DMS 273 (cell line): ENCODE data around the gene SMAD6.

Experiments
- DNase-seq: peaks from one replicate; lab custom pipeline; 2025; ENCODE audit not compliant: unreplicated experiment; lab: John Stamatoyannopoulos, UW

Gene SMAD6

DNA sequence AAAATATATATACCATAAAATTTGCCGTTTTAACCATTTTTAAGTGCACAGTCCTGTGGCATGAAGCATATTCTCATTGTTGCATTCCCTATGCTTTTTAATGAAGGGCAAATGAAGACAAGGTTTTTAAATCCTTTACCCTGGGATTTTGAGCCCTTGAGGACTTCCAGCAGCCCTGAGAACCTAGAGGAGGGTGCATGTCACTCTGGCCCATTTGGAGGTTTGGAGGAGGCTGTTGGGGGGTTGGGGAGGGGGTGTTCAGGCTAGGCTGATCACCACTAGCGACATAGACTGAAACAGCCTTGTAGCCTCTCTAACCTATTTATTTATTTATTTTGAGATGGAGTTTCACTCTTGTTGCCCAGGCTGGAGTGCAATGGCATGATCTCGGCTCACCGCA is 86.0 kb downstream of the SMAD6 start:
- DNase-seq: no peak

DNA sequence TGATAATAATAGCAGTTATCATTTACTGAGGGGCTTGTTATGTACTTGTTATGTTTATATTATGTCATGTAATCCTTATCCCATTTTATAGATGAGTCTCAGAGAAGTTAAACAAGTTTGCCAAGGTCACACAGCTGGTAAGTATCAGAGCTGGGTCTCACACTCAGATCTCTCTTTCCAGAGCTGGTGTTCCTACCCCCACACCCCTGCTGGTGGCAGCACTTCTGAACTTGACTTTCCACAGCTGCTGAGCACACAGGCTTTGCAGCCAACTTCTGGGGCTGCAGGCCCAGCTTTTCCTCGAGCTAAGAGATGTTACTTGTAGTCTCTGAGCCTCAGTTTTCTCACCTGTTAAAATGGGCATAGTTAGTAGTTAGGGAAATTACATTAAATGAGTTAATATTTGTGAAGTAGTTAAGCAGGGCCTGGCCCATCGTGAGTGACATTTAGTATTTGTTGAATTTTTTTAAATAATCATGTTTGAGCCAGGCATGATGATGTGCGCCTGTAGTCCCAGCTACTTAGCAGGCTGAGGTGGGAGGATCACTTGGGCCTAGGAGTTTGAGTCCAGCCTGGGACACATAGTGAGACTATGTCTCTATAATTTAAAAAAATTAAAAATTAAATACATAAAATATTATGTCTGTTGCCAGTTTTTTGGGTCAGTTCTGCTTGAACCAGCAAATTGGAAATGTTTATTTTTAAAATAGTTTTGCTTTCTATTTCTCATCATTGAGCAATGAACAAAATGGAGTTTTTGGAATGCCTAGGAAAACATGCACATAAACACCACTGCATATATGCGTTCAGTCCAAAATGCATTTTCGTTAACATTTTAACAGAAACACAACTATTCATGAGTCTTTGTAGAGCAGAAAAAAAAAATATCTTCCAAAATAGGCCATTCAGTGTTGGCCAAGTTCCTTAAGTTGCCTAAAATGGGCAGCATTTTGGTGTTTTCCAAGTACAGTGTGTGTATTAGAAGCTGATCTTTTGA is 87.3 kb downstream of the SMAD6 start:
- peak; percentile 49 for DNase-seq

DNA sequence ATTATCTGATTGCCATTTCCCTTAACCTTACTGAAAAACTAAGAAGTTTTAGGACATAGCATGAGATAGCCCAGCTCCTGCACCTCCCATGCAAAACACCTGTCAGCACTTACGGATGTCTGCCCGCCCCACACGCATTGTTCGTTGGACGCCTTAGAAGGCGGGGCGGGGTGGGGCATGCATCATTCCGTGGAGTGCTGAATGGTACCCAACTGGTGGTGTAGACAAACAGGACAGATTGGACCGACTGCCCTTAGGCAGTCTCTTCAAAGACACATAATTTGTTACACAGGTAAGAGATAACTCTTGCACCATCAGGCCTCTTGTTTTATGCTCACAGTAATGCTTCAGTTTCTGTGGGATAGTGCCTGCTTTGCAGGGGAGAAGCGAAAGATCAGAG is 93.8 kb downstream of the SMAD6 start:
- DNase-seq: no peak

DNA sequence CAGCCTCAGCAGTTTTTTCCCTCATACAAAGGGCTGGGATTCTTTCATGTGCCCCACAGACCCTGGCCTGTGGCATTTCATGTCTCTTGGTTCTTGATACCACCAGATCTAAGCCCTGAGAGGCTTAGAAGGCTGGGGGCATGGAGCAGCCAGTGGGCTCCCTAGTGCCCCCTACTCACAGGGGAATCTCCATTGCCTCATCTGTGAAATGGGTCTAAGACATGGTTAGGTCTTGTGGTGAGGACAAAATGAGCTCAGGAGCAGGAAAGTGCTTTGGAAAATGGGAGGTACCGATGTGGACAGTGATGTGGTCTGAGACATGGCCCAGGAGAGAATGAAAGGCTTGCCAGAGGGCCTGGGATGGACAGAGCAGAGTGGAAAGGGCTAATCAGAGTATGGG is 94.3 kb downstream of the SMAD6 start:
- no peak for DNase-seq

DNA sequence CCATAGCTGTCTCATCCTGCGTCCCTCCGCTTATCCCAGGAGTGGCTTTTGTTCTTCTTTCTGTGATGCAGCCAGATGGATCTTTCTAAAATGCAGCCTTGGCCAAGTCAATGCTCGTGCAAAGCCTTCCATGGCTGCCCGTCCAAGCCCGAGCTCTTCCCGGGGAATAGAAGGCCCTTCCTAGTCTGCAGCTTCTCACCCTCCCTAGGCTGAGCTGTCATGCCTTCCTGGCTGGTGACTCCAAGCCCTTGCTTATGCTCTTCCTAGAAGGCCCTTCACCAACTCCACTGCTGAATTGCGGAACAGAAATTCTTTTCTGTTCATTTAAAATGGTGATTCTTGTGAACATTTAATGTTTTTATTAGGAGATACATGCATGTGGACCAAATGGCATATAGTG is 95.9 kb downstream of the SMAD6 start:
- no peak for DNase-seq

DNA sequence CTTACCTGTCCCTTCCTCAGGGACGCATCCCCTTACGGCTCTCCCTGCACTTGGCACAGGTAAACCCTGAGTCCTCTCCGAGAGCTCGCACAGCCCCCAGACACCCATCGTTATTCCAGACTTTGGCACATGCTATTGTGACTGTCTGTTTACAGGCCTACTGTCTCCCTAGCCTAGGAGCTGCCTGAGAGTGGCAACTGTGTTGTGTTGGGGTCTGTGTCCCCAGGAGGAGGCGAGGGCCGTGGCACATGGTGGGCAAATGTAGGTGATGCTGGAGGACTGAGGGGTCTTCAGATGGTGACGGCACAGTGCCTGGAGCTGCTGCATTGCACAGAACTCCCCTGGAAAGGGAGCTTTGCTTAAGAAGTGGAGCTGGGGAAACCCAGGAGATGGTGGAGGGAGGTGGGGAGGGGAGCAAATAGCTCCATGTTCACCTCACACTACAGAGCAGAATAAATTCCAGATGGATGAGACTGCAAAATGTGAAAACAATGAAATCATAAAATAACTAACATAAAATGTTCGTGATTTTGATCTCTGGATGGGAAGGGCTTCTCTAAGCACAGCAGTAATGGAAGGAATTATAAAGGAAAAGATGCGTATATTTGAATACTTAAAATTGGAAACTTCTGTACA is 96.5 kb downstream of the SMAD6 start:
- no peak for DNase-seq

DNA sequence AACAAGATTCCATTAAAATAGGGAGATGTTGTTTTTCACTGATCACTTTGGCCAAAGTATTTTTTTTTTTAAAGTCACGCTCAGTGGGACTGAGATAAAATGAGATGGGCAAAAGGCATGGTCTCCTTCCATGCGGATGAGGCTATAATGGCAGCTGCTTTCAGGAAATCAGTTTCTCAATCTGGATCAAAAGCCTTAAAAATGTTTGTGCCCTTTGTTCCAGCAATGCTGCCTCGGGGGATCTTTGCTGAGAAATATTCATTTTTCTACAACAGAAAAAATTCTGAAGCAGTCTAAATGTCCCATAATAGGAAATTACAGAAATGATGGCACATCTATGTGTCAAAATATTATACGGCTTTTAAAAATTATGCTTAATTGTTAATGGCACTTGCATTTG is 97.2 kb downstream of the SMAD6 start:
- no peak for DNase-seq

DNA sequence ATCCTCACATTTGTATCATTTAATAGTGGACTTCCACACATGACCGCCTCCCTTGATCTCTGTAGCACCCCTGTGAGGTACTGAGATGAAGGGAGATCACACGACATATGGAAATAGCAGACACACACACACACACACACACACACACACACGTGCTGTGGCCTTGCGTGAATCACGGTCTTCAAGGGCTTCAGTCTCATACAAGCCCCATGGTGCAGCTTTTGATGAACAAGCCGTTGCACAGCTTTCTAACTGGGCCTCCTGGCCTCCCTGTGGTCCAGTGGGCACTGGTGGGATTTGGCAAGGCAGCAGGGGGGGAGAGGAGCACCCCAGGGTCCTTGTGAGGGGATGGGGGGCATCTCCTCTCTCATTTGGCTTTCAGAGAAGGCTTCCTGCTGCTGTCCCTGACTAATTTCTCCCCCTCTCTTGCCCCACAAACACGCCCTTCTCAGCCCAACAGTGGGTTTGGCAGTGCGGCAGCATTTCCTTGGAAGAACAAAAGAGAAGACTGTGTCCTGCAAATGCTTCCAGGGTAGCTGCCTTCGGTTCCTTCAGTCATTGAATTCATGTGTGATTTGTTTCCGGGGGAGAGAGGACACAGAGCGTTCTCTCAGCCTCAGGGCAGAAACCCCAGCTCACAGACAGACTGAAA is 98.7 kb downstream of the SMAD6 start:
- no peak for DNase-seq

DNA sequence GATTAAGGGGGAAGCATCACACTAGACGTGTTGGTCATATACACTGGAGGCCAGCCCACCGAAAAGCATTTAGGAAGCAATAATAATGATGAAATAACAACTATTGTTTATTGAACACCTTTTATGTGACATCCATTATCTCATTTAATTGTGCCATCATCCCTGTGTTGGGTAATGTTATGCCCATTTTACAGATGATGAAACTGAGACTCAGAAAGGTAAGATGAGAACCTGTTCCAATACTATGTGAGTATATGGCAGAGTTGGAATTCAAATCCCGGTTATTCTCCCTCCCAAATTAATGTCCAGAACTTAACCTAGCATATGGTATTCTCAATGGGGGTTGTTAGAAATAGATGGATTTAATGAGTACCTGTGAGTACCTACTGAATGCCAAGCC is 99.2 kb downstream of the SMAD6 start:
- no peak for DNase-seq

DNA sequence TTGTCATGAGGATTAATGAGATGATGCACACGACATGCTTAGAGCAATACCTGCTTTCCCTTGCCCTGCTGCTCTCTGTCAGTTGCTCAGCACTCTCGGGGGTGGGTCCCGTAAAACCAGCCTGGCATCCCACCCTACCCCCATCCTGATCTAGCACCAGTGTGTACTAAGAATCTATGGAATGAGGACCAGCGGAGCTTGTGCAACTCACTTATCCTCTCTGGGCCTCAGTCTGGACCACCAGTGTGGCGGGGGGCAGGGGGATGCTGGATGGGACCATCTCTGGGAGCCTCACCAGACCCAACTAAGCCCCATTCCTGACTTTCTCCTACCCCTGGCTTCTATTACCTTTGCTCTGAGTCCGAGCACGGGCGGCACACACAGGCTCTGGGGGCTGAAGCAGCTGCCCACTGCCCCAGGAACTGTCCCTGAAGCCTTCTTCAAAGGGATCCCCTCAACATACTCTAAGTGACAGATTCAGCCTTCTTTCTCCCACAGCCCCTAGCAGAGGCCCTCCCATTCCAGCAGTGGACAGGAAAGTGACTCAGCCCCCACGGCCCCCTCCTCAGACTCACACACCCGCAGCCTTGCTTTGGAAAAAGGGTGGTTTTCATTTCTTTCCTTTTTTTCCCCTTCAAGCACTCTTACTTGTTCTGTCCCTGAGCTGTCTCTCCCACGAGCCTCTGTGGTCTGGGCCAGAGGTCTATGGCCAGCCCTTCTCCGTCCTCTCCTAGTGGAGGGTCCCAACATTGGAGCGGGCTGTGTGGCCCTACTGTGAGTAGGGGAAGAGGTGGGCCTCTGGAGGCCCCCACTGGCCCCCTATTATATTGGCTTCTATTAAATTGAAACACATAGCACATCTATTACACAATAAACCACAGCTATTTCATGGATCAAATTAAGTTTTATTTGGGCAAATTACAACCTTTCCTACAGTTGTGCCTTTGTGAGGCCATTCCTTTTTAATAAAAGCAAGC is 100.3 kb downstream of the SMAD6 start:
- no peak for DNase-seq

DNA sequence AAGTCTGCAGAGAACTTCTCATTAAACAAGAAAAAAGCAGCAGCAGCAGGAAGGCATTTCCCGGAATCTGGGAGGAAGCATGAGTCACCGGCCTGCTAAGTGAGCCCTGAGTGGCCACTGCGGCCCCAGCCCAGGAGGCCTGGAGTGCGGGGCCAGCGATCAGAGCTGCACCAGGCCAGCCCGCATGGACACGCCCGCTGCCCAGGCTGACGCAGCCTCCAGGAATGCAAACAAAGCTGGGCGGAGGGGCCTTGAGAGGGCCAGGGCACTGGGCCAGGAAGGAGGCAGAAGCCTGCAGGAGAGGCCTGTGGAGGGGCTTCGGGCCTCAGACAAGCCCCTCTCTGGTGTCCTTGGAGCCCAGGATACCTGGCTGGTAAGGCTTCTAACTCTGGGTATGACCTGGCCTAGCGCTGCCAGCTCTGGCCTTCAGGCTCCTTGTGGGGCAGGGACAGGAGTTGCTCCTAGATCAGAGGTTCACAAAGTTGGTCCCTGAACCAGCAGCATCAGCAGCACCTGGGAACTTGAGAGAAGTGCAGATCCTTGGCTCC is 101.2 kb downstream of the SMAD6 start:
- DNase-seq: peak; percentile 49

DNA sequence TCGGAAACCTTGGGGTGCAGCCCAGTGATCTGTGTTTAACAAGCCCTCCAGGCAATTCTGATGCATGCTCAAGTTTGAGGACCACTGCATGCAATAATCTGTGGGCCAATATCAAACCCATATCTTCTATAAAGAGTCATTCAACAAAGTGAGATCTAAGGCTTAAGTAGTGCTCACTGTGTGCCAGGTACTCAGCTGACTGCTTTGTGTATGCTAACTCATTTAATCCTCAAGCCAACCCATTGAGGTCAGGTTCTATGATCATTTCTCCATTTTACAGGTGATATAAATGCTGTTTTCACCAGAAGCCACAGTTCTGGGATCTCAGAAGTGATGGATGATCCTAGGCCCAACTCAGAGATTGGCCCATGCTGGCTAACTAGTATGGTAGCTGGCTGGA is 101.7 kb downstream of the SMAD6 start:
- DNase-seq: no peak

DNA sequence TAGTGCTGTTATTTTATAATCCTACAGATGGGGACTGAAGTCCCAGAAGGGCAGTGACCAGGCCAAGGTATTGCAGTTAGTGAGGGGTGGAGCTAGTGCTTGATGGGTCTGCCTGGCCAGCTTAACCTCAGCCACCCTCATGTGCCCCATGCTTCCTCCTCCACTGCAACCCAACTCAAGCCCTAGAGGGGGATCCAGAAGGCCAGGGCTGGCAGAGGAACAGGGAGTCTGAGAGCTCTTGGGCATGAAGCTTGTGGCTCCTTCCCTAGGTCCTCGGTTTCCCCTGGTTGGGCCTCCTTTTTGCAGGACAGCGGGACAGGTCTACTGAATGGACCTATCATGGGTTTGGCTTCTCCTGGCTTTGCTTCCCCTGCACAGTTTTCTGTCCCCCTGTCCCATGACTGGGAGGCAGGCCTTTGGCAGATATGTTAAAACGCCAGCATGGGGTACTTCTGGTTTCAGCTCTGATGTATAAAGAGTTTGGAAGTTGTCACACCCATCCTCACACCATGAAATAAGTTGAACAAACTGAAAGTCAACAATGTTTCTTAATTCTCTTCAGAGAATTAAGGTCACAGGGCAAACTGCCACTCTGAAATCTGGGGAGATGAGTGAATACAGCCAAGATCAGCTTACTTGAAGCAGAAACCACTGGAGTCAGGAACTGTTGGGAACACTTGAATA is 103.3 kb downstream of the SMAD6 start:
- no peak for DNase-seq

DNA sequence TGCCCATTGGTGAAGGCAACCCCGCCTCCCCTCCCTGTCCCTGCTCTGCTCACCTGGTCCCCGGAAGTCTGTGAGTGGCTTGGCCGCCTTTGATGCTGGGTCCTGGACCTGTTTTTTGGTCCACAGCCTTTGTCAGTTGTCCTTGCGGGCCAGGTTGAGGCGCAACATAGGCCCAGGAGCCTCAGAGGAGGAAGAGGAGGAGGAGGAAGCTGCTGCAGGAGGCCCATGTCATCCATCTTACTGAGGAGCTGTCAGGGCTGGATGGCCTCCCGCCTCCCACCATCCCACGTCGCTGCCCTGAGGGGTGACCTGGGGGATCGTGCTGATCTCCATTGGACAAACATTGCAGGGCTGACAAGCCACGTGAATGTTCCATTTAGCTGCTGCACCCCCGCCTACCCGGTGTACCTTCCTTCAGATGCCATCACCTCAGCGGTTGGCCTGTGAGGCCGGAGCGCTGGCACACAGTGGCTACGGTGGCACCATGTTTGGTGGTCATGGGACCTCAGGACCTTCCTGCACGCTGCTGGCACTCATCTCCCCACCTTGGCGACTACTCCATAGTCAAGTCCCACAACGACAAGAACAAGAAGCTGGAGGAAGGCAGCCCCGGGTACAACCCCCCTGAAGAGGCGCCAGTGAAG is 106.3 kb downstream of the SMAD6 start:
- no peak for DNase-seq

DNA sequence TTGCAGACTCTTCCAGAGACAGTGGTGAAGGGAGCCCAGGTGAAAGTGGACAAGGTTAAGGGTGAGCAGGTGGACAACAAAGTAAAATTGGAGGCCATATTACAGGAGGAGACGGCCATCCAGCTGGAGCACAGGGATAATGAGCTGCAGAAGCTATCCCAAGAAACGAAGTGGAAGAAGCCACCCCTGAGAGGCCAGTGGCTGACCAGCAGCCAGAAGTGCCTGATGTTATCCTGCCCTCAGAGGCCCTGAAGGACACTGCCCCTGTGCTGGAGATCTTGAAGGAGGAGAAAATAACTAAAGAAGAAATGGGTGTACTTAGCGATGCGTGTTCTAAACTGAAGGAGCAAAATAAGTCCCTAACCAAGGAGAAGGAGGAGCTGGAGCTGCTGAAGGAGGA is 107.6 kb downstream of the SMAD6 start:
- DNase-seq: no peak

DNA sequence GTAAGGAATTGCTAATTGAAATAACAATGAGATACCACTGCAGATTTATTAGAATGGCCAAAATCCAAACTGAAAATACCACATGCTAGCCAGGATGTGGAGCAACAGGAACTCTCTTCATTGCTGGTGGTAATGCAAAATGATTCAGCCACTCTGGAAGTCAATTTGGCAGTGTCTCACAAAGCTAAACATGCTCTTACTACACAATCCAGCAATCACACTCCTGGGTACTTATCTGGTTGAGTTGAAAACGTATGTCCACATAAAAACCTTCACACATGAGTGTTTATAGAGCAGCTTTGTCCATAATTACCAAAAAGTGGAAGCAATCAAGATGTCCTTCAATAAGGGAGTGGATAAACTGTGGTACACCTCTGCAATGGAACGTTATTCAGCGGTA is 113.3 kb downstream of the SMAD6 start:
- DNase-seq: no peak

DNA sequence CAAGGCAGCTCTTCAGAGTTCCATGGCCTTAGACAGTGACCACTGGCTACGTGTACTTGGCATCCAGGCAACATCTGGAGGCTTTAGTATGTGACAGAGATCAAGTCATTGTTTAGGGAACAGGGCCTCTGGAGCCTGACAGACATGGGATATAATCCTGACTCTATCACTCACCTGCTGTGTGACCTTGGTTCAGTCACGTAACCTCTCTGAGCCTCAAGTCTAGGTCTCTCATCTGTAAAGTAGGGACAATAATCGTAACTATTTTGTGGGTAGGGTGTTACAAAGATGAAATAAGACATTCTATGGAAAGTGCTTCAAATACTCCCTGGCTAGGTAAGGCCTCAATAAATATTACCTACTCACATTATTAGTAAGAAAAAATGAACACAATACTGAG is 114.2 kb downstream of the SMAD6 start:
- DNase-seq: no peak

DNA sequence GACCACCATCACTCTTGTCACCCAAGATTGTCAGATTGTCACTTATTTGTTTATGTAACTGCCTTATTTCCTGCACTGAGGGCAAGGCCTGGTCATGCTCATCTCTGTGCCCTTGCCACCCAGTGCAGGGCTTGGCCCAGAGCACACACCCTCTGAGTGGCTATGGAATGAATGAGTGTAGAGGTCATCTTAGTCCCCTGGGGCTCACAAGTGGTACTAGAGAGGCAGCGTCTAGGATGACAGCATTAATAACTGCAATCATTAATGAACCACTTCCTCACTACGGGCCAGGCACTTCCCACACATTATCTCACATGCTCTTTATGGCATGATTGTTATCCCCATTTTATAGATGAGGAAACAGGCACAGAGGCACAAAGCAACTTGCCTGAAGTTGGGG is 117.0 kb downstream of the SMAD6 start:
- DNase-seq: no peak

DNA sequence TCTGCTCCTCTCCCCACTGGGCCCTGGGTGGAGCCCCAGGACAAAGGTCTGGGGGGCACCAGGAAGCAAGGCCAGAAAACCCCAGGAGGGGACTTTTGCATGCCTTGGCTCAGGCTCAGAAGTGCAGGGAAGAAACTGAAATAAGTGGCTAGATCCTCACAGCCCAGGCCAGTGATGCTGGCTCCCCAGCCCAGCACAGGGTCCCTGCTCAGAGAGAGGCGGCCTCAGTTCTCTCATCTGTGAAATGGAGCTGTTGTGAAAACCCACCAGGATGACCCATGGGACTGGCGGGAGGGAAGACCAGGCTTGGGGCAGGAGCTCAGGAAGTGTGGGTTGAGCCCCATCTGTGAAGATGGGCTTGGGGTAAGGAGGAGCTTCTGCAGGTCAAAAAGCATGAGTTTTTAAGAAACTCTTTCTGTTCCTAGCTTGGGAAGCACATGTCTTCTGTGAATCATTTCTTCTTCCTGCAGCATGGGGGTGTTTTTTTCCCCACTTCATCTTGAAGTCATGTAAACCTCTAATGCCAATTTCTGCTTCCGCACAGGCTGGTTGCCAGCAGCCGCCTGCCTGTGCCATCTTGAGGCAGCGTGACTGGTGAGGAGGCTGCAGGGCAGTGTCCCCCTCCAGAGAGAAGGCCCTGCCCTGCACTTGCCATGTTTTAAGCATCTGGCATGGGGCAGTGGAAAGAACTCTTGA is 118.6 kb downstream of the SMAD6 start:
- DNase-seq: no peak
